Stimulated activated CD4-positive, alpha-beta T cell treated with anti-CD3 and anti-CD28 coated beads, Interleukin-2, amount 100 ng/mL, for 24 hours (primary cell): ENCODE results near the gene OLFML2B.

ENCODE experiments used
- DNase-seq, 2 donors: peaks; one replicate each; pipeline ENCODE4 v3.0.0-alpha.2; 2020

OLFML2B gene

DNA sequence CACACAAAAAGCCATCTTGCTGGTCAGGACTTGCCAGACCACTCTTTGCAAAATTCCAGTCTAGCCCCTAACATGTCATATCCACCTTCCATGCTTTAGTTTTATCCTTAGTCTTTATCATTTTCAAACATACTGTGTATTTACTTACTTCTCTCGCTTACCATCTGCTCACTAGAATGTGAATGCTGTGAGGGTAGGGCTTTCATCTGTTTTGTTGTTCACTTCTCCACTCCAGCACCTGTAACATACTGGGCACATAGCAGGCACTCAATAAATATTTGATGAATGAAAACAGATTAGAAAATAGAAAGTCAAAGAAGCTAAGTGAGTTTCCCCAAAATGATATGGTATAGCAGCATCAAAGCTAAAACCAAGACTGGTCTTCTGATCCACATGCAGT lies 79.9 kb downstream of the OLFML2B start:
- DNase-seq: no peak

DNA sequence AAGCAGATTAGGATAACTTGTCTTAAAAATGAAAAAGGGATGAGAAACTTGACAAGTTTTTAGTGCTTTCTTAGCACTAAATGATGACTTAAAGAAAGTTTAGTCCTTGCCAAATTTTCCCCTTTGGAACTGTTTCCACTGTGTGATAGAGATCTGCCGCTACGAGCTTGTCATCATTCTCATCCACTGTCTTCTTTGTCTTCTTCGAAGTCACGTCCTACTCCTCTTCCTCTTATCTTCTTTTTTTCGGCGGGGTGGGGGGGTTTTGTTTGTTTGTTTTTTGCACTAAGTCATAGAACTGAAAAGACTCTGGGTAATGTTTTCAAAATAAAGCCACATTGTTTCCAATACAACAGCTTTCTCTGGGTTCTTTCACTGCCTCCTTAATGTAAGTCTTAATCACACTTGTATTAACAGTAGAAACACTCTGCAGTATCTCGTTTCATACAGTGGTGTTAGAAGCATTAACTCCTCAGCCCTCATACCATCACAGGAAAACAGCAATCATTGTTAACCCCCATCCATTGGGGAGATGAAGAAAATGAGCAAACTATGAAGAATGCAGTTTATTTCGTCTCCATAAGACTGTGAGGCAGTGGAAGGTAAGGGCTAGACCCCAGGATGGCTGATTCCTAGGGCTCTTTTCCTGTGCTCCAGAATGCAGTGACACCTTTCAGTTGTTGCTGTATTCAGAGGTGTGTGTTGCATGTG lies 81.8 kb downstream of the OLFML2B start:
- no peak for DNase-seq

DNA sequence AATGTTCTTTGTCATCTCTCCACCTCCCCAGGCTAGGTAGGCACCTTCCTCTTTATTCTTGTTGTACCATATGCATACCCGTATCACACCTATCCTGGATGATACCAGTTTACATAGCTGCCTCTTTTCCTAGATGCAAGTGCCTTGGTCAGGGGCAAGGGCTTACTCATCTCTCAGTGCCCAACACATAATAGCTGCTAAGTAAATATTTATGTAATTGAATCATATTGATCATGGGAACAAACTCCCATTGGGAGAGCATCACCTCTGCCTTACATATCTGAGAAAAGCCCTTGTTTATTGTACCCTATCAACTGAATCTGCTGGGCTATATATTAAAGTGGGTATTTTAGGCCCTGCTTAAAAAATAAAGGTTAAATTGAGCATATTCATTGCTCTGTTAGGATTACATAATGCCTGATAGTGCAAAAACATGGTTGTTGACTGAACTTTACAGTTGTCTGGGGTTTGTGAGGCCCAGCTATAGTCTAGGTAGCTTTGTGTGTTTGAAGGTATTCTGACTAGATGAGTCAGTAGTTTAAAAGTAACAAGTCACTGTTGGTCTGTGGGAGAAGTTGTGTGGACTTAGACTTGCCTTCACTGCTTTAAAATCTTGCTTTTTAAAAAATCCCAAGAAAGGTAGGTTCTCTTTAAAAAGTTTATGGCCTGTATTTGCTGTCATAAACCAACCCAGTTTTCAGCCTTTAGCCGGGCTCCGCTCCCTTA lies 82.6 kb downstream of the OLFML2B start:
- DNase-seq: no peak

DNA sequence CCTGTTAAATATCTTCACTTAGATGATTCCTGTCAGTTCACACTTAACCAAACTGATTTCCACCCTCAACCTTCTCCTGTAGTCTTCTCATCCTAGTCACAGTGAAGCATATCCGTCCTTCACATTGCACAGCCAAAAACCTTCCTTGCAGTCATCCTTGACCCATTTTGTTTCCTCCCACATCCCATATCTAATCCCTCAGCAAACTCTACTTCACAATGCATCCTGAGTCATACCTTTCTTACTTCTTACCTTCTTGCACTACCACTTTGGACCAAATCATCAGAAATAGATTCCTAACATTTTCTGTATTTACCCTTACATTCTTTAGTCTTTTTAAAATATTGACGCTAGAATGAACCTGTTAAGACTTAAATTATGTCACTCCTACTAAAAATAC lies 86.9 kb downstream of the OLFML2B start:
- DNase-seq: no peak

DNA sequence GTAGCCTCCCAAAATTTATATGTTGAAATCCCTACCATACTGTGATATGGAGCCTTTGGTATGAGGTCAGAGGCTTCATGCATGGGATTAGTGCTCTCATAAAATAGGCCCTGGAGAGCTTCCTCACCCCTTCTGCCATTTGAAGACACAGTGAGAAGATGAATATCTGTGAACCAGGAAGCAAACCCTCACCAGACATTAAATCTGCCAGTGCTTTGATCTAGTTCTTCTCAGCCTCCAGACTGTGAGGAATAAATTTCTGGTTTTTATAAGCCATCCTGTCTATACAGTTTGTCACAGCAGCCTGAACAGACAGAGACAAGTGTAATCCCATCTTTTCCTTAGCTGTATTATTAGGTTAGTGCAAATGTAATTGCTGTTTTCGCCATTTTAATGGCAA lies 88.4 kb downstream of the OLFML2B start:
- DNase-seq: no peak

DNA sequence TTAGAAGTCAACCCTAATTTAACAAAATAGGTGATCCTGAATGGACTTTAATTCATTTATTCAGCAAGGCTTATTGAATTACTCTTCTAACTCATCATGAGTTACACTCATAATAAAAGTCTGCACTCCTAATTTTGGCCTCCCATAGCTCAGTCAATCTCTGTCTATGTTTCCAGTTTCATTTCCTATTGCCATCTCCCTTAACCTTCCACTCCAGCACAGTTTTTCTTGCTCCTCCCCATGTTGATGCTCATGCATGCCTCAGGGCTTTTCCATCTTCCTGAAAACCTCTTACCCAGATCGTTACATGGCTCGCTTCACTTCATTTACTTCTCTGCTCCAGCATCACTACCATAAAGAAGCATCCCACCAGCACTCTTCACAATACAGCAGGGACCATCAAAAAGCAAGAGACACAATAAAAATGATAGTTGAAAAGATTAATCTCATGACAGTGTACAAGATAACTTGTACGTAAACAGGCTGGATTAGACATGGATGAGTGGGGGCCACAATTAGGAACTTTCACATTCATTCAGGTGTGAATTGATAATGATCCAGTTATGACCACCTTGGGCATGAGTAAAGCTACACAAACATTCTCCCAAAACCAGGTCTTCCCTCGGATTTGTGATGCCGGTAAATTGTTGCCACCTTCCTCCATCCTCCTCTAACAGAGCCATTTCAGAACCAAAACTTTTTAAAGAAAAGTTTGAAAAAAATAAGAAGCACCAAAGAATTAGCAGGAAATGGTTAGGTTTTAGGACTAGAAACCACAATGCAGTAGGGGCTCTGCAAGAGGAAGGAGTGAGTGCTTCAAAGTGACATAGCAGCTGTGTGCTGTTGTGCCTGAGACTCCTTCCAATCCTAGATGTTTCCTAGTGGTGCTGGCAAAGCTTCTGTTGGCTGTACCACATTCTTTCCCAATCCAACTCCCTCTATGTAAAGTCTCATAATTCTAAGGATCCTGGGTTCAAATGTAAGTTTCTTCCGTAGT lies 89.8 kb downstream of the OLFML2B start:
- no peak for DNase-seq
